Breast epithelium (tissue), 4 donors: ENCODE results near the gene MRPS27. TPM values are rescaled to one million over a fixed set of nuclear protein-coding genes. Genes with fewer than 3 reads are reported as not detected.
A peak's percentile ranks its signal among the peaks of the same experiment; 100 is the strongest.

ENCODE experiments used
- DNase-seq, 2 donors: peaks; one replicate each; pipeline ENCODE4 v3.0.0-alpha.2; 2019; ENCODE audit warnings: low spot score in 2 of 2
- H3K27ac ChIP-seq, 2 donors: fragments of 200-600 bp; sonication (generic) in 1 of 2; one replicate each; pipeline ENCODE4 v1.5.1; 2016 to 2019; ENCODE audit warnings: mild to moderate bottlenecking in 1 of 2
- H3K27me3 ChIP-seq, 2 donors: fragments of 200-600 bp; sonication (generic) in 1 of 2; one replicate each; pipeline versions ENCODE4 v1.5.1 to v1.6.0; 2017 to 2019; ENCODE audit warnings: control low read depth in 1 of 2, mild to moderate bottlenecking in 1 of 2
- H3K36me3 ChIP-seq: fragments of 200-600 bp; one replicate; pipeline ENCODE4 v1.5.1; 2019
- H3K4me1 ChIP-seq, 2 donors: fragments of 200-600 bp; sonication (generic); one replicate each; pipeline ENCODE4 v1.5.1; 2016 to 2019; ENCODE audit warnings: control low read depth in 1 of 2
- H3K4me3 ChIP-seq, 3 donors: fragments of 200-600 bp; sonication (generic); 1 replicate in 2 of 3; 2 replicates in 1 of 3; pipeline ENCODE4 v1.5.1; 2016 to 2019; ENCODE audit warnings: mild to moderate bottlenecking in 3 of 3, moderate library complexity in 2 of 3
- H3K9me3 ChIP-seq, 2 donors: fragments of 200-600 bp; sonication (generic) in 1 of 2; one replicate each; pipeline ENCODE4 v1.5.1; 2016 to 2019; ENCODE audit warnings: control low read depth in 1 of 2
- CTCF ChIP-seq, 3 donors: fragments of 450-650 bp; IDR thresholded peaks; one replicate each; pipeline ENCODE4 v1.5.1; 2016 to 2017; ENCODE audit warnings: antibody characterized with exemption in 3 of 3, mild to moderate bottlenecking in 3 of 3, moderate library complexity in 3 of 3
- POLR2A ChIP-seq: fragments of 450-650 bp; IDR thresholded peaks from one replicate; pipeline ENCODE4 v1.6.1; 2016; ENCODE audit warnings: antibody characterized with exemption, mild to moderate bottlenecking, moderate library complexity
- POLR2AphosphoS5 ChIP-seq, 3 donors: sonication (generic); formaldehyde crosslinking; IDR thresholded peaks; one replicate each; pipeline ENCODE4 v1.6.1; 2017; ENCODE audit warnings: antibody characterized with exemption in 3 of 3
- intact Hi-C: fragments of 100-400 bp; cut with DNase I; formaldehyde crosslinking; loops from one replicate; pipeline ENCODE4 v1.15.1; 2023; ENCODE audit warnings: low total_unique reads
- total RNA-seq, 3 donors: library from RNA; depleted of rRNA; stranded (reverse); fragments of >200 nt; gene quantifications; one replicate each; pipeline ENCODE4 v1.1.0, GENCODE V29; 2016

MRPS27 gene
- total RNA-seq, 3 donors from 2014 or later: 47.8 to 71.3 (median 51.8) TPM

GRCh38 chr5:72188166-72188565 lies 131.9 kb downstream of the MRPS27 start:
- Histone ChIP-seq H3K27ac (peak overlapping the region in 1 of 2 donors; percentile 25), H3K27me3 (no peaks in the 10 kb centered on the region), H3K4me1 (no peaks in the 10 kb centered on the region), H3K9me3 (no peaks in the 10 kb centered on the region), H3K4me3 (no peak overlapping the region), H3K36me3 (no peaks in the 10 kb centered on the region)
- intact Hi-C loops: loop anchor here (2.0 kb wide), 1 partner anchor 73 kb away; no protein-coding TSS in a partner anchor
- no peak for DNase-seq
- TF ChIP-seq POLR2A (no peak), POLR2AphosphoS5 (IDR thresholded peaks at IDR 0.05) (no peak), CTCF (IDR thresholded peaks at IDR 0.05) (no peak)

- Histone ChIP-seq H3K4me3 (no peak overlapping the region), H3K27ac (peak overlapping the region in 1 of 2 donors; percentile 25), H3K27me3 (no peaks in the 10 kb centered on the region), H3K4me1 (no peaks in the 10 kb centered on the region), H3K36me3 (no peaks in the 10 kb centered on the region), H3K9me3 (no peaks in the 10 kb centered on the region)
- no peak for DNase-seq
- intact Hi-C loops: loop anchor here (2.0 kb wide), 1 partner anchor 73 kb away; no protein-coding TSS in a partner anchor
- TF ChIP-seq POLR2AphosphoS5 (IDR thresholded peaks at IDR 0.05): no peak
- TF ChIP-seq POLR2A: no peak
- TF ChIP-seq CTCF (IDR thresholded peaks at IDR 0.05): no peak
These were observed 132.5 kb downstream of the MRPS27 start for GRCh38 chr5:72187388-72188075.

- Histone ChIP-seq H3K27ac (peak overlapping the region in 1 of 2 donors; percentile 32), H3K27me3 (no peaks in the 10 kb centered on the region), H3K4me3 (no peak overlapping the region), H3K36me3 (no peaks in the 10 kb centered on the region), H3K4me1 (no peaks in the 10 kb centered on the region), H3K9me3 (no peaks in the 10 kb centered on the region)
- no peak for DNase-seq
- TF ChIP-seq CTCF (IDR thresholded peaks at IDR 0.05): no peak
- TF ChIP-seq POLR2A: no peak
- no peak for TF ChIP-seq POLR2AphosphoS5 (IDR thresholded peaks at IDR 0.05)
- intact Hi-C loops: loop anchor here (1.0 kb wide), 1 partner anchor 21 kb away; no protein-coding TSS in a partner anchor
These were observed 134.3 kb downstream of the MRPS27 start for GRCh38 chr5:72185496-72186329.

- H3K9me3 ChIP-seq: no peaks in the 10 kb centered on the region
- TF ChIP-seq POLR2AphosphoS5 (IDR thresholded peaks at IDR 0.05) (no peak), CTCF (IDR thresholded peaks at IDR 0.05) (no peak), POLR2A (no peak)
- DNase-seq: no peak
- H3K4me1 ChIP-seq: no peaks in the 10 kb centered on the region
- no peak overlapping the region for H3K27ac ChIP-seq
- no peaks in the 10 kb centered on the region for H3K36me3 ChIP-seq
- H3K27me3 ChIP-seq: no peaks in the 10 kb centered on the region
- intact Hi-C loops: no loop called here
- H3K4me3 ChIP-seq: no peak overlapping the region
These were observed 135.6 kb downstream of the MRPS27 start for GRCh38 chr5:72184408-72184807.

- no peak overlapping the region for H3K4me3 ChIP-seq
- no peaks in the 10 kb centered on the region for H3K27me3 ChIP-seq
- no peaks in the 10 kb centered on the region for H3K36me3 ChIP-seq
- TF ChIP-seq POLR2AphosphoS5 (IDR thresholded peaks at IDR 0.05) (no peak), POLR2A (no peak), CTCF (IDR thresholded peaks at IDR 0.05) (no peak)
- intact Hi-C loops: no loop called here
- peaks cover 0 to 4% of the 10 kb centered on the region in 2 donors for H3K4me1 ChIP-seq
- no peaks in the 10 kb centered on the region for H3K9me3 ChIP-seq
- DNase-seq: no peak
- H3K27ac ChIP-seq: no peak overlapping the region
These were observed 136.9 kb downstream of the MRPS27 start for GRCh38 chr5:72183101-72183520.
